ENCODE results near the gene PRELID2.

GRCh38 chr5:145723516-145723915, 111.6 kb downstream of the PRELID2 start:
- TF ChIP-seq CTCF (IDR thresholded peaks at IDR 0.05): no peak
- TF ChIP-seq POLR2AphosphoS5 (IDR thresholded peaks at IDR 0.05): no peak
- TF ChIP-seq POLR2A (IDR thresholded peaks at IDR 0.05): no peak
- TF ChIP-seq EP300 (IDR thresholded peaks at IDR 0.05): no peak
